ENCODE results near the gene LLPH.

DNA sequence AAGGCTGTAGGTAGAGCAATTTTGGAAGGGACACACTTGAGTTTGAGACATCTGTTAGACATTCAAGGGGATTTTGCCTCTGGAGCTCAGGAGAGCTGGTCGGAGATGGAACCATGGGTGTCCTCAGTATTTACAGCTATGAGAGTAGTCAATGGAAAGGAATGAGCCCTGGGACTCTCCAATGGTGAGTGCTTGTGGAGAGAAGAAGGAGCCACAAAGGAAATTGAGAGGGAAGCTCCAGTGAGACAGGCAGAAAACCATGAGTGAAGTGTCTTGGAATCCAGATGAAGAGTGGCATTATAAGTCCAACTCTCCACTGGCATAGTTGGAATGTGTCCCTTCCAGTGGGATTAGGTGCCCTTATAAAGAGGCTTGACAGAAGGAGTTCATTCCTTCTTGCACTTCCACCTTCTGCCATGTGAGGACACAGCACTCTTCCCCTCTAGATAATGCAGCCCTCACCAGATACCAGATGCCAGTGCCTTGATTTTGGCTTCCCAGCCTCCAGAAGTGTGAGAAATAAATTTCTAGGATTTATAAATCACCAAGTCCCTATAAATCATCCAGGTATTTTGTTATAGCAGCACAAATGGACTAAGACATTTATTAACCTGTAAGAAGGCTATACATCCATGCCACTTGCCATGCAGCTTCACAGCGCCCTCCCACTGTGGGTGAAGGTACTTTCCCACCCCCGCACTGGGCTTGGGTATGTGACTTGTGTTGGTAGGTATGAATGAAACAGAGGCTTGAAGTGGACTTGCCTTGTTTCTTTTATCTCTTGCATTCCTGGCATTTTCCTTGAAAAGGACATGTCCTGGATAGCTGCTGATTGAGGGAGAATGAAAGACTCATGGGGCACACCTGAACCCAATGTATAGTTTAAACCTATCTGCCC is 27.3 kb downstream of the LLPH start:
- TF ChIP-seq, protein P1, sequence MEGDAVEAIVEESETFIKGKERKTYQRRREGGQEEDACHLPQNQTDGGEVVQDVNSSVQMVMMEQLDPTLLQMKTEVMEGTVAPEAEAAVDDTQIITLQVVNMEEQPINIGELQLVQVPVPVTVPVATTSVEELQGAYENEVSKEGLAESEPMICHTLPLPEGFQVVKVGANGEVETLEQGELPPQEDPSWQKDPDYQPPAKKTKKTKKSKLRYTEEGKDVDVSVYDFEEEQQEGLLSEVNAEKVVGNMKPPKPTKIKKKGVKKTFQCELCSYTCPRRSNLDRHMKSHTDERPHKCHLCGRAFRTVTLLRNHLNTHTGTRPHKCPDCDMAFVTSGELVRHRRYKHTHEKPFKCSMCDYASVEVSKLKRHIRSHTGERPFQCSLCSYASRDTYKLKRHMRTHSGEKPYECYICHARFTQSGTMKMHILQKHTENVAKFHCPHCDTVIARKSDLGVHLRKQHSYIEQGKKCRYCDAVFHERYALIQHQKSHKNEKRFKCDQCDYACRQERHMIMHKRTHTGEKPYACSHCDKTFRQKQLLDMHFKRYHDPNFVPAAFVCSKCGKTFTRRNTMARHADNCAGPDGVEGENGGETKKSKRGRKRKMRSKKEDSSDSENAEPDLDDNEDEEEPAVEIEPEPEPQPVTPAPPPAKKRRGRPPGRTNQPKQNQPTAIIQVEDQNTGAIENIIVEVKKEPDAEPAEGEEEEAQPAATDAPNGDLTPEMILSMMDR (IDR thresholded peaks at IDR 0.05), result no peak
- no peak for TF ChIP-seq POLR2A (IDR thresholded peaks at IDR 0.05)
